Spleen (tissue), 11 donors: ENCODE data around the gene SKIC2. TPM values are rescaled to one million over a fixed set of nuclear protein-coding genes. Genes with fewer than 3 reads are reported as not detected.
"Not testable (repeated sequence)": the region's sequence is repeated elsewhere in the genome, so short reads cannot be mapped to it uniquely, and the experiment has no call there.

Experiments used
- DNase-seq: peaks from one replicate; pipeline ENCODE4 v3.0.0-alpha.2; 2020
- H3K27ac ChIP-seq, 8 donors: fragments of 200-600 bp; sonication (generic) in 7 of 8; 1 replicate in 4 of 8; 2 replicates in 4 of 8; pipeline versions ENCODE4 v1.5.0 to v1.8.0; 2016 to 2021; ENCODE audit warnings: inconsistent platforms in 4 of 8, mild to moderate bottlenecking in 4 of 8, moderate library complexity in 1 of 8
- H3K27me3 ChIP-seq, 7 donors: fragments of 200-600 bp; sonication (generic) in 6 of 7; replicated peaks in 1 of 7; 1 replicate in 4 of 7; 2 replicates in 3 of 7; pipeline versions ENCODE4 v1.5.0 to v1.8.0; 2016 to 2021; ENCODE audit warnings: inconsistent platforms in 3 of 7, mild to moderate bottlenecking in 1 of 7
- H3K36me3 ChIP-seq, 6 donors: fragments of 200-600 bp; sonication (generic) in 5 of 6; 1 replicate in 4 of 6; 2 replicates in 2 of 6; pipeline versions ENCODE4 v1.5.0 to v1.8.0; 2016 to 2021; ENCODE audit warnings: inconsistent platforms in 2 of 6
- H3K4me1 ChIP-seq, 6 donors: fragments of 200-600 bp; sonication (generic) in 5 of 6; 1 replicate in 3 of 6; 2 replicates in 3 of 6; pipeline versions ENCODE4 v1.5.0 to v1.8.0; 2016 to 2021; ENCODE audit warnings: inconsistent platforms in 3 of 6
- H3K4me3 ChIP-seq, 8 donors: fragments of 200-600 bp; sonication (generic) in 7 of 8; 1 replicate in 4 of 8; 2 replicates in 4 of 8; pipeline versions ENCODE4 v1.5.0 to v1.8.0; 2016 to 2021; ENCODE audit warnings: inconsistent platforms in 4 of 8, mild to moderate bottlenecking in 4 of 8, moderate library complexity in 2 of 8
- H3K9me3 ChIP-seq, 8 donors: fragments of 200-600 bp; sonication (generic) in 7 of 8; 1 replicate in 4 of 8; 2 replicates in 4 of 8; pipeline versions ENCODE4 v1.5.0 to v1.8.0; 2016 to 2021; ENCODE audit warnings: inconsistent platforms in 4 of 8
- CTCF ChIP-seq, 11 experiments: fragments of 200-600 bp in 7 of 11; fragments of 450-650 bp in 4 of 11; sonication (generic) in 4 of 11; IDR thresholded peaks in 8 of 11; conservative IDR thresholded peaks in 3 of 11; 1 replicate in 7 of 11; 2 replicates in 4 of 11; pipeline versions ENCODE4 v1.4.0 to v1.8.0; 2016 to 2021; ENCODE audit warnings: antibody characterized with exemption in 11 of 11, inconsistent platforms in 4 of 11, mild to moderate bottlenecking in 1 of 11
- POLR2A ChIP-seq, 3 donors: fragments of 450-650 bp; IDR thresholded peaks; one replicate each; pipeline ENCODE4 v1.5.1; 2017; ENCODE audit warnings: antibody characterized with exemption in 3 of 3, mild to moderate bottlenecking in 1 of 3
- POLR2AphosphoS5 ChIP-seq, 3 donors: sonication (generic); formaldehyde crosslinking; IDR thresholded peaks; one replicate each; pipeline ENCODE4 v1.5.1; 2017; ENCODE audit warnings: antibody characterized with exemption in 3 of 3
- WGBS, 5 donors: extraction: QIAGEN DNeasy Blood & Tissue Kit in 3 of 5; methylation state at CpG; one replicate each; pipeline versions ENCODE4 v1.1.5 to v1.1.7; 2013 to 2018; 5-methylcytosine and 5-hydroxymethylcytosine counted together
- intact Hi-C: fragments of 100-400 bp; cut with DNase I; formaldehyde crosslinking; loops from one replicate; pipeline ENCODE4 v1.15.0; 2023; ENCODE audit warnings: low total_unique reads
- polyA plus RNA-seq, 3 donors: library from polyadenylated mRNA; stranded (reverse); fragments of 200-250 nt; gene quantifications; one replicate each; pipeline ENCODE4 v1.2.1, GENCODE V29; 2013
- total RNA-seq, 7 donors: library from RNA; depleted of rRNA in 3 of 7; stranded (reverse); fragments of >200 nt in 3 of 7; fragmentation: NEBNext Ultra II Directional in 4 of 7; extraction: Animal tissue kit (Norgen Biotek cat#: 25700) in 4 of 7; gene quantifications; one replicate each; pipeline versions ENCODE4 v1.1.0 to v1.2.1, GENCODE V29; 2016 to 2021
- donor health status: healthy with polysubstance abuse.
- donor health status: DM: no; HTN: no; CAD: no; lungs with moderate emphysema.
- donor health status: DM: no; HTN: no; CAD: no.
- donor health status: Bipolar disorder and iron deficiency.
- donor health status: healthy.
- donor health status: DM: no; HTN: no; CAD: no.
- donor health status: DM: yes; HTN: yes; CAD: no.

SKIC2 gene
- total and polyA plus RNA-seq, 10 donors = 52.1 to 107 (median 85.2) TPM

GRCh38 chr6:31977816-31978431 is 18.9 kb downstream of the SKIC2 start:
- no peaks in the 10 kb centered on the region for H3K9me3 ChIP-seq
- no peak overlapping the region for H3K4me3 ChIP-seq
- 95 to 97% (median 96%) methylated on average over 12 of the region's 12 CpGs for WGBS, 5 donors
- TF ChIP-seq CTCF (IDR thresholded peaks at IDR 0.05 in 8 of 11, conservative IDR thresholded peaks at IDR 0.05 in 3 of 11) (no peak), POLR2A (IDR thresholded peaks at IDR 0.05) (no peak), POLR2AphosphoS5 (IDR thresholded peaks at IDR 0.05) (no peak)
- no peak for DNase-seq
- H3K4me1 ChIP-seq = peaks cover 9 to 34% (median 15%) of the 10 kb centered on the region in 6 donors
- H3K36me3 ChIP-seq = peaks cover 0 to 47% (median 10%) of the 10 kb centered on the region in 6 donors
- no peaks in the 10 kb centered on the region for H3K27me3 ChIP-seq
- intact Hi-C loops = no loop called here
- H3K27ac ChIP-seq = no peak overlapping the region

- Histone ChIP-seq H3K4me3 (no peak overlapping the region), H3K27me3 (no peaks in the 10 kb centered on the region), H3K9me3 (no peaks in the 10 kb centered on the region), H3K27ac (peak overlapping the region in 2 of 8 donors; percentile 6 to 42), H3K36me3 (peaks cover 0 to 45% (median 10%) of the 10 kb centered on the region in 6 donors), H3K4me1 (peaks cover 0 to 25% (median 6%) of the 10 kb centered on the region in 6 donors)
- TF ChIP-seq POLR2AphosphoS5 (IDR thresholded peaks at IDR 0.05) (no peak), CTCF (IDR thresholded peaks at IDR 0.05 in 8 of 11, conservative IDR thresholded peaks at IDR 0.05 in 3 of 11) (no peak), POLR2A (IDR thresholded peaks at IDR 0.05) (no peak)
- intact Hi-C loops = no loop called here
- 80 to 98% (median 91%) methylated on average over 5 of the region's 5 CpGs for WGBS, 5 donors
- DNase-seq = no peak
Measured at GRCh38 chr6:31978831-31979230, 19.9 kb downstream of the SKIC2 start.

GRCh38 chr6:31979238-31979898 is 20.4 kb downstream of the SKIC2 start:
- no peak for DNase-seq
- TF ChIP-seq CTCF (IDR thresholded peaks at IDR 0.05 in 8 of 11, conservative IDR thresholded peaks at IDR 0.05 in 3 of 11) = no peak
- TF ChIP-seq POLR2A (IDR thresholded peaks at IDR 0.05) = no peak
- peaks cover 0 to 20% (median 6%) of the 10 kb centered on the region in 6 donors for H3K4me1 ChIP-seq
- WGBS, 5 donors = 74 to 90% (median 84%) methylated on average over 3 of the region's 3 CpGs
- no peak overlapping the region for H3K4me3 ChIP-seq
- H3K36me3 ChIP-seq = peaks cover 0 to 39% (median 10%) of the 10 kb centered on the region in 6 donors
- intact Hi-C loops = no loop called here
- H3K27ac ChIP-seq = peak overlapping the region in 2 of 8 donors; percentile 18 to 42
- no peaks in the 10 kb centered on the region for H3K27me3 ChIP-seq
- no peaks in the 10 kb centered on the region for H3K9me3 ChIP-seq

GRCh38 chr6:31980195-31980876 is 21.4 kb downstream of the SKIC2 start:
- H3K9me3 ChIP-seq, H3K4me3 ChIP-seq, H3K27me3 ChIP-seq, intact Hi-C loops, DNase-seq: not testable (repeated sequence)
- Histone ChIP-seq H3K4me1 (peaks cover 0 to 11% (median 5%) of the 10 kb centered on the region in 6 donors), H3K36me3 (peaks cover 0 to 33% (median 10%) of the 10 kb centered on the region in 6 donors), H3K27ac (peak overlapping the region in 1 of 8 donors; percentile 42)
- 91 to 98% (median 94%) methylated on average over 11 to 13 of the region's 13 CpGs for WGBS, 5 donors

- H3K4me3 ChIP-seq, H3K27ac ChIP-seq, H3K9me3 ChIP-seq, H3K27me3 ChIP-seq, intact Hi-C loops, DNase-seq: not testable (repeated sequence)
- Histone ChIP-seq H3K4me1 (peaks cover 0 to 11% (median 5%) of the 10 kb centered on the region in 6 donors), H3K36me3 (peaks cover 0 to 26% (median 10%) of the 10 kb centered on the region in 6 donors)
- no CpG with 5 or more reads among the region's 5 CpGs for WGBS, 5 donors
Measured at GRCh38 chr6:31980998-31981397, 22.0 kb downstream of the SKIC2 start.

GRCh38 chr6:31981744-31982143 is 22.8 kb downstream of the SKIC2 start, which contains the start of gene C4A:
TSS of gene C4A (plus strand) at chr6:31982057. CDS start at chr6:31982108, 51 bp downstream.
- not testable (repeated sequence) for DNase-seq

GRCh38 chr6:31989363-31989762 is 30.4 kb downstream of the SKIC2 start:
- H3K4me3 ChIP-seq, DNase-seq, H3K4me1 ChIP-seq, H3K9me3 ChIP-seq, H3K36me3 ChIP-seq, H3K27ac ChIP-seq, intact Hi-C loops, H3K27me3 ChIP-seq: not testable (repeated sequence)
- no CpG with 5 or more reads among the region's 10 CpGs for WGBS, 5 donors

More at GRCh38 chr6:31981744-31982143, 22.8 kb downstream of the SKIC2 start, which contains the start of gene C4A:
- H3K27me3 ChIP-seq, intact Hi-C loops, H3K4me3 ChIP-seq, H3K9me3 ChIP-seq, H3K27ac ChIP-seq: not testable (repeated sequence)
- no CpG with 5 or more reads among the region's 7 CpGs for WGBS, 5 donors
- Histone ChIP-seq H3K36me3 (peaks cover 0 to 20% (median 10%) of the 10 kb centered on the region in 6 donors), H3K4me1 (peaks cover 0 to 11% (median 5%) of the 10 kb centered on the region in 6 donors)
